Sigmoid colon (tissue), 4 donors: ENCODE measurements around the gene THBS4.

Source experiments
- EP300 ChIP-seq, 4 donors: sonication (generic); formaldehyde crosslinking; IDR thresholded peaks; one replicate each; pipeline ENCODE4 v1.6.1; 2017; ENCODE audit warnings: antibody characterized with exemption in 4 of 4
- POLR2A ChIP-seq, 2 donors: fragments of 450-650 bp; IDR thresholded peaks; one replicate each; pipeline ENCODE4 v1.6.1; 2016; ENCODE audit warnings: antibody characterized with exemption in 2 of 2, mild to moderate bottlenecking in 2 of 2, moderate library complexity in 2 of 2
- POLR2AphosphoS5 ChIP-seq, 4 donors: sonication (generic); formaldehyde crosslinking; IDR thresholded peaks; one replicate each; pipeline ENCODE4 v1.6.1; 2017; ENCODE audit warnings: antibody characterized with exemption in 4 of 4
- TF ChIP-seq, protein P1 (sequence below), 4 experiments: fragments of 450-650 bp in 3 of 4; fragments of 200-600 bp in 1 of 4; IDR thresholded peaks; one replicate each; pipeline ENCODE4 v1.5.1; 2016 to 2019; ENCODE audit warnings: antibody characterized with exemption in 4 of 4, mild to moderate bottlenecking in 3 of 4, moderate library complexity in 2 of 4

DNA sequence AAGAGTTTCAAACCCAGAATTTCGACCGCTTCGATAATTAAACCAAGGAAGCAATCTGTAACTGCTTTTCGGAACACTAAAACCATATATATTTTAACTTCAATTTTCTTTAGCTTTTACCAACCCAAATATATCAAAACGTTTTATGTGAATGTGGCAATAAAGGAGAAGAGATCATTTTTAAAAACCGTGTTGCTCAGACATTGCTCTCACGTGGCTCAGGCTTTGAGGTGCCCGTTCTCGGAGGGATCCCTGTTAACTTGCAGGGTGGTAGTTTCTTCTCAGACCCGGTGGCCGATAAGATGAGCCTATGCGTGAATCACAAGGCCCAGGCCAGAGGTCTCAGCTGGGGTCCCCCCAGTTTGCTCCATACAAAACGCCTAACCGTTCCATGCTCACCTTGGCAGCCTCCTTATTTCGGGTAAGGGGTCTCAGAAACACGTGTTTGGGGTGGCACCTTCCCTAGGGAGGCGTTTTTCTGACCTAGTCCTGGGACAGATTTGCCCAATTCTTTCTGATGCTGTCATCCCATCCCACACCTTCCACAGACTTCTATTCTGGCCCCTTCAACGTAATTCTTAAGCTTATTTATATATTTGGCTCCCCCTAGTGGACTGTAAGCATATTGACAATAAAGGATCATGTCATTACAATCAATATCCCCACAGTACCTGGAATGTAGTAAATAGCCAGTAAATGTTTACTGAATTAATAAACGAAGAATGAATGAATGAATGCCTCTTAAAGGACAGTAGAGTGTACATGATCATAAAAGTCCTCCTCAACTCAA is 48.1 kb downstream of the THBS4 start:
- TF ChIP-seq, protein P1, sequence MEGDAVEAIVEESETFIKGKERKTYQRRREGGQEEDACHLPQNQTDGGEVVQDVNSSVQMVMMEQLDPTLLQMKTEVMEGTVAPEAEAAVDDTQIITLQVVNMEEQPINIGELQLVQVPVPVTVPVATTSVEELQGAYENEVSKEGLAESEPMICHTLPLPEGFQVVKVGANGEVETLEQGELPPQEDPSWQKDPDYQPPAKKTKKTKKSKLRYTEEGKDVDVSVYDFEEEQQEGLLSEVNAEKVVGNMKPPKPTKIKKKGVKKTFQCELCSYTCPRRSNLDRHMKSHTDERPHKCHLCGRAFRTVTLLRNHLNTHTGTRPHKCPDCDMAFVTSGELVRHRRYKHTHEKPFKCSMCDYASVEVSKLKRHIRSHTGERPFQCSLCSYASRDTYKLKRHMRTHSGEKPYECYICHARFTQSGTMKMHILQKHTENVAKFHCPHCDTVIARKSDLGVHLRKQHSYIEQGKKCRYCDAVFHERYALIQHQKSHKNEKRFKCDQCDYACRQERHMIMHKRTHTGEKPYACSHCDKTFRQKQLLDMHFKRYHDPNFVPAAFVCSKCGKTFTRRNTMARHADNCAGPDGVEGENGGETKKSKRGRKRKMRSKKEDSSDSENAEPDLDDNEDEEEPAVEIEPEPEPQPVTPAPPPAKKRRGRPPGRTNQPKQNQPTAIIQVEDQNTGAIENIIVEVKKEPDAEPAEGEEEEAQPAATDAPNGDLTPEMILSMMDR (IDR thresholded peaks at IDR 0.05): peak; percentile 63 to 76 (median 68)
- TF ChIP-seq EP300 (IDR thresholded peaks at IDR 0.05): no peak
- TF ChIP-seq POLR2A (IDR thresholded peaks at IDR 0.05): no peak
- TF ChIP-seq POLR2AphosphoS5 (IDR thresholded peaks at IDR 0.05): no peak
